GM18907 (cell line): ENCODE results near the gene ACSF3.

Experiments used
- ATAC-seq: cut with Tn5 transposase; IDR thresholded peaks from one replicate; pipeline ENCODE4 v1.9.1; 2021; ENCODE audit warnings: mild to moderate bottlenecking, moderate library complexity; ENCODE audit not compliant: unreplicated experiment

The ACSF3 gene

DNA sequence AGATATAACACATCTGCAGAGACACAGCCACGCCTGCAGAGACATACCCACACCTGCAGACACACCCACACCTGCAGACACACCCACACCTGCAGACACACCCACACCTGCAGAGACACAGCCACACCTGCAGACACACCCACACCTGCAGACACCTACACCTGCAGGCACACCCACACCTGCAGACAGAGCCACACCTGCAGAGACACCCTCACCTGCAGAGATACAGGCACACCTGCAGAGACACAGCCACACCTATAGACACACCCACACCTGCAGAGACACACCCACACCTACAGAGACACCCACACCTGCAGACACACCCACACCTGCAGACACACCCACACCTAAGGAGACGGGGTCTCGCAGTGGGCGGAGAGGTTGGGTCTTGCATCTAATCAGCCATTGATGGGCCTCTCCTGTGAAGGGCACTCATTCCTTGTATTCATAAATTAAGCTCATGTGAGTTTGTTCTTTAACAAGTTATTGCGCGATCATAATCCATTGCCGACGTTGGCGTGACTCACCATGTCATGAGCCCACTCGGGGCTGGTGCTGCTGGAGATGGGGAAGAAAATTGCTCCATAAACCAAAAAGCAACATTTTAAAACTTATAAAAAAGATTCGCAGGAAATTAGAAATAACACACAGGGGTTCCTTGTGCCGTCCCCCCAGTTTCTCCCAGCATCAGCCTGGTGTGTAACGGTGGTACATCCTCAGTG, 49.0 kb downstream of the ACSF3 start:
- no peak for ATAC-seq

DNA sequence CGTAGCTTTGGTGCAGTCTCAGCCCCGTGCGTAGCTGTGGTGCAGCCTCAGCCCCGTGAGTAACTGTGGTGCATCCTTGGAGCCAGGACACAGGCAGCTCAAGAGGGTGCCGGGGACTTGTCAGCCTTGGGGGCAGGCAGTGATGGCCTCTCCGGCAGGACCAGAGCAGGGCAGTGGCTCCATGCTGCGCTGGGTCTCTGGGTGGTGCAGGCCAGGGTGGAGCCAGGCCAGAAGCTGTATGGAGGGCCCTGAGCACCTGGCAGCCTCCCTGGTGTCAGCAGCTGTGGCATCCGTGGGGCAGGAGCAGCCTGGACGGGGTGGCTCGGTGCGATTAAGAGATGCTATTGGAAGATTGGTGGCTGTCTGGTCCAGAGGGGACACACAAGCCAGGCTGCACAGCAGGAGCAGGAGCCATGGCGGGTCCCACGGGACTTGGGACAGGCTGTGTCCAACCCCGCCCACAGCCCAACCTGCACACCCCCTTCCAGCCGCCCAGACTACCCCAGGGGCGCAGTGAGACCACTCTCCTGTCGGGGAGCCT, 49.6 kb downstream of the ACSF3 start:
- ATAC-seq, result no peak

- no peak for ATAC-seq
These were observed 50.4 kb downstream of the ACSF3 start for GRCh38 chr16:89143911-89144675.

GRCh38 chr16:89144681-89145080, 51.0 kb downstream of the ACSF3 start:
- no peak for ATAC-seq

GRCh38 chr16:89145406-89146161, 51.9 kb downstream of the ACSF3 start:
- no peak for ATAC-seq

- ATAC-seq, result no peak
These were observed 52.8 kb downstream of the ACSF3 start for GRCh38 chr16:89146211-89147005.

DNA sequence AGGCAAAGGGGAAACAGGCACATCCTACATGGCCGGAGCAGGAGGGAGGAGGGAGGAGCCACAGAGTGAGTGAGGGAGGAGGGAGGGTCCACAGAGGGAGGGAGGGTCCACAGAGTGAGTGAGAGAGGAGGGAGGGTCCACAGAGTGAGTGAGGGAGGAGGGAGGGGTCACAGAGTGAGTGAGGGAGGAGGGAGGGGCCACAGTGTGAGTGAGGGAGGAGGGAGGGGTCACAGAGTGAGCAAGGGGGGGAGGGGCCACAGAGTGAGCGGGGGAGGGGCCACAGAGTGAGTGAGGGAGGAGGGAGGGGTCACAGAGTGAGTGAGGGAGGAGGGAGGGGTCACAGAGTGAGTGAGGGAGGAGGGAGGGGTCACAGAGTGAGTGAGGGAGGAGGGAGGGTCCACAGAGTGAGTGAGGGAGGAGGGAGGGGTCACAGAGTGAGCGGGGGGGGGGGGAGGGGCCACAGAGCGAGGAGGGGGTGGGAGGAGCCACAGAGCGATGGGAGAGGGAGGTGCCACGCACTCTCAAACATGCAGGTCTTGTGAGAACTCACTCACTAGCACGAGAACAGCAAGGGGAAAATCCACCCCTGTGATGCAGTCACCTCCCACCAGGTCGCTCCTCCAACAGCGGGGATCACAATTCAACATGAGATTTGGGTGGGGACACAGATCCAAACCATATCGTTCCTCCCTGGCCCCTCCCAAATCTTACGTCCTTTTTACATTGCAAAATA, 53.6 kb downstream of the ACSF3 start:
- no peak for ATAC-seq

DNA sequence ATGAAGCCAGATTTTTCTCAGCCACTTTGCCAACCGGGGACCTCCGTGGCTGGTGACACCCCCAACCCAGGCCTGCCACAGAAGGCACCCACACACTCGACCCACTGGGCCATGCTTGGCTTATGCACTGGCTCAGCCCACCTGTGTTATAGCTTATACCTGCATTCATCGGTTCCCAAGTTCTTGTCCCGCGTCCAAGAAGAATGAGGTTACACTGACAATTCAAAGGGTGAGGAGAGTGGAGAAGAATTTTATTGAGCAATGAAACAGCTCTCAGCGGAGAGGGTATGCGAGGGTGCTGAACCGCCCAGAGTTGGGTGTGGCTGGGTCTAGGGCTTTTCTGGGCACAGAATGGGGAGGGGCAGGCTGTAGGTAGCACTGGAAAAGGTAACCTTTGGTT, 55.7 kb downstream of the ACSF3 start:
- ATAC-seq, result no peak

DNA sequence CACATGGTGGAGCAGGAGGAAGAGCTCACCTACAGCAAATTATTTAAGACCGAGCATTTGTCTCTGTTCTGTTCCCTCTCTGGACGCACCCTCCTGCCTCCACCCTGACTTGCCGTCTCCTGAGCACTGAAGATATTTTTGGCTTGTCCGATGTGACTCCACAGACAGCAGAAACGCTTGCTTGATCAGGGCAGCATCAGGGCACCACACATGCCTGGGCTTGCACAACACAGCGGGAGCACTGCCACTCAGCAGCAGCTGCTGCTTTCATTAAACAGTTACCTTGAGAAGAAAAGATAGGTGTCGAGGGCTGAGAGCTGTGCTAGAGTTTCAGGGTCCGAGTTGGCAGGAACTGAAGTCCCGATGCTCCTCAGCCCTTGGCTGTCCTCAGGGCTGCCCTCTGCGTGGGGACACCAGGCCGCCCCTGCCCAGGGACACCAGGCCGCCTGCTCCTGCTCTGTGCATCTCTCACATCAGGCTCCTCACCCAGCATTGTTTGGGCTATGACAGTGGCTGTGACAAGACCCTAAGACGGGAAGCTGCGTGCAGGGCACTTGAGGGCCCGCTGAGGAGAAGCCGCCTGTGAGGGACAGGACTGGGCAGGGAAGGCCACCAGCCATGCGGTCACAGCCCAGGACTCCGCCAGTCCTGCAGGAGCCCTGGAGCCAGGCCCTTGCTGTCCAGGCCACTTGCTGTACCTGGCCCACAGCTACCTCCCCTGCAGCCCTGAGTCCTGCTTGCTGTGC, 56.6 kb downstream of the ACSF3 start:
- no peak for ATAC-seq

- ATAC-seq, result no peak
These were observed 57.3 kb downstream of the ACSF3 start for GRCh38 chr16:89150981-89151380.

- ATAC-seq, result no peak
These were observed 59.4 kb downstream of the ACSF3 start for GRCh38 chr16:89152831-89153700.

- ATAC-seq, result no peak
These were observed 60.2 kb downstream of the ACSF3 start for GRCh38 chr16:89153848-89154271.

- no peak for ATAC-seq
These were observed 60.9 kb downstream of the ACSF3 start for GRCh38 chr16:89154390-89155183.

GRCh38 chr16:89155184-89155679, 61.6 kb downstream of the ACSF3 start:
- no peak for ATAC-seq

DNA sequence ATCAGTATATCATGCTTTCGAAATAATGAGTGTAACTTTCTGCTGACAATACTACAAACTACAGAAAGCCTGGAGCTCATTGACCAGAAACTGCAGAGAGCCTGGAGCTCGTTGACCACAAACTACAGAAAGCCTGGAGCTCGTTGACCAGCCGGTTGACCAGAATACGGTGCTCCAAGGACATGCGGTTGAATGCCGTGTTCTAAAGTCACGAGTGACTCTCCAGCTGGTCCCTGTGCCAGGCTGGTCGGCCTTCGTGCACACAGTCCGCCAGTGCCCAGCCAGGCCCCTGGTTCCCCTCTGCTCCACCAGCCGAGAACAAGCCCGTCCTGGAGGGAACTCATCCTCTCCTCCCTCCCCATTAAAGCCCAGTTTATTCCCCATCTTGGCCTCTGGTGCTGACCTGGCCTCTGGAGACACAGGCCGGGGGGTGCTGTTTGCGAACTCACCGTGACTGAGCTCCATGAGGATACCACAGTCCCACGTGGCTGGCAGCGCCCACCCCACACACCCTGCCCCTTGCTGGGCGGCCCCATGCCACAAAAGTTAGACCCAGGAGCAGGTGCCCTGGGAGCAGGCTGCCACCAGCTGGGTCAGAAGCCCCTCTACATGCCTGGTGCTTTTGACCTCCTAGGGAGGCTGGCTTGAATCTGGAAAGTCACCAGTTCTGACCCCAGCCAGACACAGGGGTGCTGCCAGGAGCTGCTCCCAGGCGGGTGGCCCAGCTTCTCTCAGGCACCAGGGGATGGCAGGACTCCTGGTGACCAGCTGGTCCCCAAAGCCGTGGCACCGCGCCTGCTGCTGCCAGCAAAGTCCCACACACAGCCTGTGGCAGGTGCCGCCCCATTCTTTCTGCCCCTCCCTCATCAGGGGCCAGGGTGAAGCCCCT, 62.4 kb downstream of the ACSF3 start:
- no peak for ATAC-seq
